ENCODE measurements around the gene RFT1. TPM values are rescaled to one million over a fixed set of nuclear protein-coding genes. Genes with fewer than 3 reads are reported as not detected.
A peak's percentile ranks its signal among the peaks of the same experiment; 100 is the strongest.

Gene RFT1
- total and polyA plus RNA-seq, 10 donors: 6.0 to 25.6 (median 15.4) TPM

DNA sequence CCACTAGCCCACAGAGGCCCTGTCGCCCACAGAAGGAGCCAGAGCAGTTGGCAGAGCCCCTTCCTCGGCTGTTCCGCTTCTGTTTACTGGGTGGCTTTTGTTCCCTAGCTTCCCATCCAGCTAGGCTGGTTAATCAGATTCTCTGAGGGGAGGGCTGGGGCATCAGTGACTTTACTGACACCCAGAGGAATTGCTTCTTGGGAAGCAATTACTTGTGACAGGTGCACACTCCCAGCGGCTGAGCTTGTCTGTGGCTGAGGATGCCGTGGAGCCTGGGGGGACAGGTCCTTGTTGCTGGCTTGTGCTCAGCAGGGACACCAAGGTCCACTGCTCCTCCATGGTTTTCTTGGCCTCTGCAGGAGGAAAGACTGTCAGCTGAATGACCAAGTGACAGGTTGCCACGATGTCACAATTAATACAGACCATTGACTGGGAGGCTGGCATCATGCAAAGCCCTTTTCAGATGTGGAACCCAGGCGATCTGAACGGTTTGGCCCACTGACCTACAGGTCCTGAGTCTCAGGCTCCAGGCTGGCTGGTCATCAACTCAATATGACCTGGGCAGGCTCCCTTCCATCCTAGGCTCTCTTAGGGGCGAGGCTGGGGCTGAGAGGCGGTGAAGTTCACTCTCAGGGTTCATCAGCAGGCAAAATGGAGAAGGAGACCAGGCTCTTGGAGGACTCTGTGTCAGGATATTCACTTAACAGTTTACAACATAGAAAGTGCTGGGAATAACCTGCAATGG lies 52.6 kb downstream of the RFT1 start:
- Histone ChIP-seq H3K27me3 (replicated peaks in 1 of 7) (no peaks in the 10 kb centered on the region), H3K4me1 (peaks cover 0 to 13% (median 11%) of the 10 kb centered on the region in 6 donors), H3K27ac (no peak overlapping the region), H3K9me3 (no peaks in the 10 kb centered on the region), H3K36me3 (peaks cover 0 to 10% (median 0%) of the 10 kb centered on the region in 6 donors), H3K4me3 (no peak overlapping the region)
- 89 to 95% (median 94%) methylated on average over 10 of the region's 10 CpGs for WGBS, 5 donors
- peak; percentile 64 for DNase-seq
- TF ChIP-seq POLR2A (IDR thresholded peaks at IDR 0.05): no peak
- TF ChIP-seq, protein P1, sequence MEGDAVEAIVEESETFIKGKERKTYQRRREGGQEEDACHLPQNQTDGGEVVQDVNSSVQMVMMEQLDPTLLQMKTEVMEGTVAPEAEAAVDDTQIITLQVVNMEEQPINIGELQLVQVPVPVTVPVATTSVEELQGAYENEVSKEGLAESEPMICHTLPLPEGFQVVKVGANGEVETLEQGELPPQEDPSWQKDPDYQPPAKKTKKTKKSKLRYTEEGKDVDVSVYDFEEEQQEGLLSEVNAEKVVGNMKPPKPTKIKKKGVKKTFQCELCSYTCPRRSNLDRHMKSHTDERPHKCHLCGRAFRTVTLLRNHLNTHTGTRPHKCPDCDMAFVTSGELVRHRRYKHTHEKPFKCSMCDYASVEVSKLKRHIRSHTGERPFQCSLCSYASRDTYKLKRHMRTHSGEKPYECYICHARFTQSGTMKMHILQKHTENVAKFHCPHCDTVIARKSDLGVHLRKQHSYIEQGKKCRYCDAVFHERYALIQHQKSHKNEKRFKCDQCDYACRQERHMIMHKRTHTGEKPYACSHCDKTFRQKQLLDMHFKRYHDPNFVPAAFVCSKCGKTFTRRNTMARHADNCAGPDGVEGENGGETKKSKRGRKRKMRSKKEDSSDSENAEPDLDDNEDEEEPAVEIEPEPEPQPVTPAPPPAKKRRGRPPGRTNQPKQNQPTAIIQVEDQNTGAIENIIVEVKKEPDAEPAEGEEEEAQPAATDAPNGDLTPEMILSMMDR (IDR thresholded peaks at IDR 0.05 in 8 of 11, conservative IDR thresholded peaks at IDR 0.05 in 3 of 11): no peak
- intact Hi-C loops (cut with DNase I; ENCODE audit: low total_unique reads): no loop called here

DNA sequence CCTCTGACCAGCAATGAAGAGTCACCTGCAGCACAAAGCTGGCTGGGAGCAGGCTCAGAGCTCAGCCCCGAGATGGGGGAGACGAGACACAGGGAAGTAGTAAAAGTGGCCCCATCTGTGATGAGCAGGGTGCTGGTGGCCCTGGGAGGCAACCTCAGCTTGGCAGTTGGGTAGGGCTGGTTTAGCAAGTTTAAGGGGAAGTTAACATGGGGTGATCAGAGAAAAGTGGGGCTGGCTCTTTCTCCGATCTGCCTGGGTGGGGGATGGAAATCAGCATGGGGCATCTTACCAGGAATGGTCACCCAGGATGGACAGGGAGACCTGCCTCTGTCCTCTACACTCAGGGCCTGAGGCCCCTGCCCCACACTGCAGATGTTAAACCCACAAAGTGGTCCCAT lies 54.5 kb downstream of the RFT1 start:
- Histone ChIP-seq H3K9me3 (no peaks in the 10 kb centered on the region), H3K27ac (no peak overlapping the region), H3K4me3 (no peak overlapping the region), H3K27me3 (replicated peaks in 1 of 7) (no peaks in the 10 kb centered on the region), H3K36me3 (peaks cover 0 to 10% (median 0%) of the 10 kb centered on the region in 6 donors), H3K4me1 (peaks cover 0 to 25% (median 20%) of the 10 kb centered on the region in 6 donors)
- intact Hi-C loops (cut with DNase I; ENCODE audit: low total_unique reads): no loop called here
- 53 to 91% (median 70%) methylated on average over 3 of the region's 3 CpGs for WGBS, 5 donors
- TF ChIP-seq POLR2AphosphoS5 (IDR thresholded peaks at IDR 0.05): no peak
- TF ChIP-seq POLR2A (IDR thresholded peaks at IDR 0.05): no peak
- DNase-seq: peak; percentile 34

DNA sequence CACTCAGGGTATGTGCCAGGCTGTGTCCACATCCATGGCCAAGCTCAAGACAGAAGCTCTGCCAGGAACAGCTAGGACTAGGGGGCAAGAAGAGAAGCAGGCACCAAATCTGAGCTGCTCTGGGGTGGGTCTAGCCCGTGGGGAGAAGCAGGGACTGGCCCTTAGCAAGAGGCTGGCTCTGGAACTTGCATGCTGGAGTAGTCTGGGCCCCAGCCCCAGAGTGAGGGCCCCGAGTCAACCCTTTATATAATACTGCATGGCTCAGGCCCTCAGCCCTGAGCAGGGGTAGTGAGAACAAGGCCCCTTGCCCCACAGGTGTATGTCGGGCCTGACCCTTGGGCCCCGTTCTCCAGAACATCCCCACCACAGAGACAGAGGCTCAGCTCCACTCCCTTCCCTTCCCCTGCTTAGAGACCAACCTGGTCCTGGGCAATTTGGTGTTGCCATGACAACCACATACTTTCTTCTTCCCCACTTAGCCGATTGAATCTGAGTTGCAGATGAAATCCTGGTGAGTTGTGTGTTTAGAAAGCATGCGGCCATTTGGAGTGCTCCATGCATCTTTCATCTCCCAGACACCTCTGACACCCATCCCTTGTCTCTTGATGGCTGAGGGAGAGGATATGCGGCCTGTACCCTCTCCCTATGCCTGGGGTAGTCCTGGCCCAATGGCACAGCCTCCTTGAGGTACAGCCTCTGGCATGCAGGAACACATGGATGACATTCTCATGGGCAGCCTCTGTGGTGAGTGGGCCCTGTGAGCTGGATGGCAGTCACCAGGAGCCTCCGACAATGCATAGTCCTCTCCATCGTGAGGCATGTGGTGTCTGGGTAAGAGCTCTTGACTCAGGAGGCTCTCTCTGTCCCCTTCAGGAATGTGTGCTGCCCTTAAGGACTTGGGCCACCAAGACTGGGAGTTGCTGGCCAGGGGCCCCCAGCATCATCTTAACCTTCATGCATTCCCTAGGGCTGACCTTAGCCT lies 55.2 kb downstream of the RFT1 start:
- TF ChIP-seq POLR2A (IDR thresholded peaks at IDR 0.05) (no peak), POLR2AphosphoS5 (IDR thresholded peaks at IDR 0.05) (no peak)
- TF ChIP-seq, protein P1 (IDR thresholded peaks at IDR 0.05 in 8 of 11, conservative IDR thresholded peaks at IDR 0.05 in 3 of 11): no peak
- WGBS, 5 donors: 76 to 92% (median 90%) methylated on average over 6 to 9 of the region's 9 CpGs
- DNase-seq: peak; percentile 50
- Histone ChIP-seq H3K36me3 (peaks cover 0 to 10% (median 0%) of the 10 kb centered on the region in 6 donors), H3K27me3 (replicated peaks in 1 of 7) (no peaks in the 10 kb centered on the region), H3K27ac (no peak overlapping the region), H3K4me1 (peaks cover 0 to 25% (median 20%) of the 10 kb centered on the region in 6 donors), H3K4me3 (no peak overlapping the region), H3K9me3 (no peaks in the 10 kb centered on the region)
- intact Hi-C loops (cut with DNase I; ENCODE audit: low total_unique reads): no loop called here

DNA sequence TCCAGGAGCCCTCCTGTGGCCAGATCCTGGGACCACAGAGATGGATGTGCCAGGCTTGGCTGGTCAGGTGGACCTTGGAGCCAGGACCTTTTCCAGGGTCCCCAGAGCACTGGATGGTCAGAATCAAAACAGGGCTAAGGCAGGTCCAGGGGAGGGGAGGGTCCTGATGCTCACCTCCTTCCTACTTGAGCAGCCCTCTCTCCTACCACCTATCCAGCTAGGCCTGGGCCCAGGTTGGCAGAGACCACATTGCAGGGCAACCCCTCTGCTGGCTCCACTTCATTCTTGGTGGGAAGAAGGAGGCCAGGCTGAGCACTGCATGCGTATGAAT lies 55.9 kb downstream of the RFT1 start:
- H3K27me3 ChIP-seq (replicated peaks in 1 of 7): no peaks in the 10 kb centered on the region
- H3K36me3 ChIP-seq: peaks cover 0 to 10% (median 0%) of the 10 kb centered on the region in 6 donors
- no peak overlapping the region for H3K4me3 ChIP-seq
- no peak overlapping the region for H3K27ac ChIP-seq
- TF ChIP-seq POLR2AphosphoS5 (IDR thresholded peaks at IDR 0.05) (no peak), POLR2A (IDR thresholded peaks at IDR 0.05) (no peak)
- TF ChIP-seq, protein P1 (IDR thresholded peaks at IDR 0.05 in 8 of 11, conservative IDR thresholded peaks at IDR 0.05 in 3 of 11): no peak
- no peaks in the 10 kb centered on the region for H3K9me3 ChIP-seq
- intact Hi-C loops (cut with DNase I; ENCODE audit: low total_unique reads): no loop called here
- peaks cover 0 to 25% (median 20%) of the 10 kb centered on the region in 6 donors for H3K4me1 ChIP-seq
- DNase-seq: peak; percentile 54
- 93 to 100% (median 100%) methylated on average over 1 of the region's 1 CpG; no CpG with 5 or more reads in 1 of the 5 donors for WGBS, 5 donors

All from spleen (tissue), 11 donors.